ENCODE results near the gene GEMIN8. TPM values are rescaled to one million over a fixed set of nuclear protein-coding genes. Genes with fewer than 3 reads are reported as not detected.

GEMIN8 gene
- total and polyA plus RNA-seq, 9 donors, result 10.7 to 18.7 (median 16.0) TPM

GRCh38 chrX:14022019-14022418 lies 7.7 kb downstream of the GEMIN8 start:
- no peak overlapping the region for H3K4me3 ChIP-seq (ENCODE audit: low read length)
- peaks cover 11% of the 10 kb centered on the region for H3K27me3 ChIP-seq (ENCODE audit: control insufficient read depth, insufficient read depth, low read length)

GRCh38 chrX:14017399-14017798 lies 12.3 kb downstream of the GEMIN8 start:
- no peak overlapping the region for H3K4me3 ChIP-seq (ENCODE audit: low read length)
- H3K9me3 ChIP-seq (replicated peaks; ENCODE audit: control insufficient read depth, low read depth, low read length), result peaks cover 7% of the 10 kb centered on the region
- no peak for DNase-seq
- 44% methylated on average over 2 of the region's 3 CpGs for WGBS (ENCODE audit: insufficient coverage)
- peaks cover 16% of the 10 kb centered on the region for H3K27me3 ChIP-seq (ENCODE audit: control insufficient read depth, insufficient read depth, low read length)
- H3K4me1 ChIP-seq (ENCODE audit: control insufficient read depth, insufficient read depth, low read length), result no peaks in the 10 kb centered on the region
- no peak overlapping the region for H3K27ac ChIP-seq (ENCODE audit: low read length)
- H3K36me3 ChIP-seq (ENCODE audit: control insufficient read depth, insufficient read depth, low read length), result peaks cover 9% of the 10 kb centered on the region

More at GRCh38 chrX:14022019-14022418, 7.7 kb downstream of the GEMIN8 start:
- H3K9me3 ChIP-seq (replicated peaks; ENCODE audit: control insufficient read depth, low read depth, low read length), result peaks cover 4% of the 10 kb centered on the region
- DNase-seq, result no peak
- H3K27ac ChIP-seq (ENCODE audit: low read length), result no peak overlapping the region
- peaks cover 9% of the 10 kb centered on the region for H3K36me3 ChIP-seq (ENCODE audit: control insufficient read depth, insufficient read depth, low read length)
- H3K4me1 ChIP-seq (ENCODE audit: control insufficient read depth, insufficient read depth, low read length), result peaks cover under 1% of the 10 kb centered on the region

- Histone ChIP-seq H3K36me3 (ENCODE audit: control insufficient read depth, insufficient read depth, low read length) (peaks cover 9% of the 10 kb centered on the region), H3K27ac (ENCODE audit: low read length) (no peak overlapping the region), H3K4me1 (ENCODE audit: control insufficient read depth, insufficient read depth, low read length) (no peaks in the 10 kb centered on the region), H3K27me3 (ENCODE audit: control insufficient read depth, insufficient read depth, low read length) (peaks cover 21% of the 10 kb centered on the region), H3K4me3 (ENCODE audit: low read length) (no peak overlapping the region), H3K9me3 (replicated peaks; ENCODE audit: control insufficient read depth, low read depth, low read length) (peaks cover 3% of the 10 kb centered on the region)
- no peak for DNase-seq
- WGBS (ENCODE audit: insufficient coverage), result 50% methylated on average over 3 of the region's 4 CpGs
These were observed 13.8 kb downstream of the GEMIN8 start for GRCh38 chrX:14015941-14016340.

- Histone ChIP-seq H3K36me3 (ENCODE audit: control insufficient read depth, insufficient read depth, low read length) (peaks cover 3% of the 10 kb centered on the region), H3K27me3 (ENCODE audit: control insufficient read depth, insufficient read depth, low read length) (peaks cover 20% of the 10 kb centered on the region), H3K9me3 (replicated peaks; ENCODE audit: control insufficient read depth, low read depth, low read length) (peaks cover 3% of the 10 kb centered on the region), H3K4me1 (ENCODE audit: control insufficient read depth, insufficient read depth, low read length) (no peaks in the 10 kb centered on the region), H3K27ac (ENCODE audit: low read length) (no peak overlapping the region), H3K4me3 (ENCODE audit: low read length) (no peak overlapping the region)
- DNase-seq, result peak; percentile 16
- WGBS (ENCODE audit: insufficient coverage), result no CpG with 5 or more reads among the region's 2 CpGs
These were observed 14.4 kb downstream of the GEMIN8 start for GRCh38 chrX:14015294-14015693.

- peaks cover 20% of the 10 kb centered on the region for H3K27me3 ChIP-seq (ENCODE audit: control insufficient read depth, insufficient read depth, low read length)
- H3K4me1 ChIP-seq (ENCODE audit: control insufficient read depth, insufficient read depth, low read length), result no peaks in the 10 kb centered on the region
- no peak overlapping the region for H3K27ac ChIP-seq (ENCODE audit: low read length)
- no peak for DNase-seq
- H3K9me3 ChIP-seq (replicated peaks; ENCODE audit: control insufficient read depth, low read depth, low read length), result peaks cover 3% of the 10 kb centered on the region
- no peak overlapping the region for H3K4me3 ChIP-seq (ENCODE audit: low read length)
- no peaks in the 10 kb centered on the region for H3K36me3 ChIP-seq (ENCODE audit: control insufficient read depth, insufficient read depth, low read length)
- WGBS (ENCODE audit: insufficient coverage), result 83% methylated on average over 3 of the region's 4 CpGs
These were observed 15.2 kb downstream of the GEMIN8 start for GRCh38 chrX:14014526-14014925.

GRCh38 chrX:14013054-14013453 lies 16.6 kb downstream of the GEMIN8 start:
- H3K36me3 ChIP-seq (ENCODE audit: control insufficient read depth, insufficient read depth, low read length), result peaks cover 3% of the 10 kb centered on the region
- 100% methylated on average over 1 of the region's 4 CpGs for WGBS (ENCODE audit: insufficient coverage)
- H3K4me3 ChIP-seq (ENCODE audit: low read length), result no peak overlapping the region
- H3K4me1 ChIP-seq (ENCODE audit: control insufficient read depth, insufficient read depth, low read length), result no peaks in the 10 kb centered on the region
- H3K27me3 ChIP-seq (ENCODE audit: control insufficient read depth, insufficient read depth, low read length), result peaks cover 23% of the 10 kb centered on the region
- peaks cover 3% of the 10 kb centered on the region for H3K9me3 ChIP-seq (replicated peaks; ENCODE audit: control insufficient read depth, low read depth, low read length)
- no peak overlapping the region for H3K27ac ChIP-seq (ENCODE audit: low read length)
- peak; percentile 27 for DNase-seq

DNA sequence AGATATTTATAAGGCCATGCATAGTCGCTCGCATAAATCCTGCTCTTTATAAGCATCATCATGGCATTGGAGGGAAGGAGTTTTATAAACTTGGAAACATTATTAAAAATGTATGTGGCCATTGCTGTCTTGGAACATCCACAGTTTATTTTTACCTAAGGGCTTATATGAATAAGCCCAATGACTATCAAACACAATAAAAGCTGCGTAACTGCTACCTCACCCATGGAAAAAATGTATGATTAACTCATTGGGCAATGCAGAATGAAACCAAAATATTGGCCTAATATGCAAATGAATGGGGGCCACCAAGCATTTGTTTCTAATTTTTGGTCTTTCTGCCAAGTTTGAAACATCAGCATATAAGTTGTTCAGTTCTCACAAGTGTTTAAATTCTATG lies 19.1 kb downstream of the GEMIN8 start:
- Histone ChIP-seq H3K4me3 (ENCODE audit: low read length) (no peak overlapping the region), H3K9me3 (replicated peaks; ENCODE audit: control insufficient read depth, low read depth, low read length) (peaks cover 3% of the 10 kb centered on the region), H3K27me3 (ENCODE audit: control insufficient read depth, insufficient read depth, low read length) (peaks cover 21% of the 10 kb centered on the region), H3K4me1 (ENCODE audit: control insufficient read depth, insufficient read depth, low read length) (no peaks in the 10 kb centered on the region), H3K27ac (ENCODE audit: low read length) (no peak overlapping the region), H3K36me3 (ENCODE audit: control insufficient read depth, insufficient read depth, low read length) (peaks cover 11% of the 10 kb centered on the region)
- DNase-seq, result no peak
- WGBS (ENCODE audit: insufficient coverage), result no CpG with 5 or more reads among the region's 3 CpGs

DNA sequence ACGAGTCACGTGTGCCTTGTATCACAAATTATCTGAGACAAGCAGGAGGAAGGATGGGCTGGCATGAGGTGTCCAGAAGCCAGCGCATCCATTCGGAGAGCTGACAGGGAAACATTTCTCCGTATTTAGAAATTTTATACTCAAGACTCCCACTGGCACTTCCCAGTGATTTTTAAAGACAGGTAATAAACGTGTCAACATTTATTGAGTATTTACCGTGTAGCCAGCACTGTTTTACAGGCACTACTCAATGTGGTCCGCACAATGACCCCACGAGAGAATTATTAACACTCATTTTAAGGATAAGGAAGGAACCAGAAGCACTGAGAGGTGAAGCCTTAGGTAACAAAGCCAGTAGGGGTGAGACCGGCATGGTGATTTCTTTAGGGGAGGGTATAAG lies 23.2 kb downstream of the GEMIN8 start:
- no peak overlapping the region for H3K27ac ChIP-seq (ENCODE audit: low read length)
- no peak overlapping the region for H3K4me3 ChIP-seq (ENCODE audit: low read length)
- DNase-seq, result no peak
- no peaks in the 10 kb centered on the region for H3K4me1 ChIP-seq (ENCODE audit: control insufficient read depth, insufficient read depth, low read length)
- 70% methylated on average over 2 of the region's 10 CpGs for WGBS (ENCODE audit: insufficient coverage)
- H3K9me3 ChIP-seq (replicated peaks; ENCODE audit: control insufficient read depth, low read depth, low read length), result no peaks in the 10 kb centered on the region
- peaks cover 14% of the 10 kb centered on the region for H3K36me3 ChIP-seq (ENCODE audit: control insufficient read depth, insufficient read depth, low read length)
- H3K27me3 ChIP-seq (ENCODE audit: control insufficient read depth, insufficient read depth, low read length), result peaks cover 25% of the 10 kb centered on the region

- no CpG with 5 or more reads among the region's 2 CpGs for WGBS (ENCODE audit: insufficient coverage)
- no peaks in the 10 kb centered on the region for H3K4me1 ChIP-seq (ENCODE audit: control insufficient read depth, insufficient read depth, low read length)
- no peak overlapping the region for H3K4me3 ChIP-seq (ENCODE audit: low read length)
- H3K27ac ChIP-seq (ENCODE audit: low read length), result no peak overlapping the region
- H3K9me3 ChIP-seq (replicated peaks; ENCODE audit: control insufficient read depth, low read depth, low read length), result no peaks in the 10 kb centered on the region
- H3K27me3 ChIP-seq (ENCODE audit: control insufficient read depth, insufficient read depth, low read length), result peaks cover 20% of the 10 kb centered on the region
- peaks cover 14% of the 10 kb centered on the region for H3K36me3 ChIP-seq (ENCODE audit: control insufficient read depth, insufficient read depth, low read length)
- DNase-seq, result no peak
These were observed 25.7 kb downstream of the GEMIN8 start for GRCh38 chrX:14003876-14004425.

DNA sequence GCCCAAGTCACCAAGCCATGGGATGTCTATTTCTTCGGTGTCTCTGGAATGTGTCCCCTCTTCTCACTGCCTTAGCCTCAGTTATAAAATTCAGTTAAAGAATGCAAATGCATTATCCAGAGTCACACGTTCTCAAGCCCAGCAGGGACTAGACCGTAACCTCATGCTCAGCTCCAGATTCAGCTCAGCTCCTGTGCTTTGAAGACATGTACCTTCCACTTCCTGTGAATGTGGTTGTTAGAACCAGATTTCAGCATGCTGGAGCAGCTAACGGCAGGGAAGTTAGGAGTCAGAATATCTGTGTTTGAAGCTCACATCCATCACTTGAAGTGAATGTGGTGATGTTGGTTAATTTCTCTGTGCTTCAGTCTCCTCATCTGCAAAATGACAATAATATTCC lies 26.7 kb downstream of the GEMIN8 start:
- Histone ChIP-seq H3K27me3 (ENCODE audit: control insufficient read depth, insufficient read depth, low read length) (peaks cover 20% of the 10 kb centered on the region), H3K4me3 (ENCODE audit: low read length) (no peak overlapping the region), H3K36me3 (ENCODE audit: control insufficient read depth, insufficient read depth, low read length) (peaks cover 11% of the 10 kb centered on the region), H3K27ac (ENCODE audit: low read length) (no peak overlapping the region), H3K4me1 (ENCODE audit: control insufficient read depth, insufficient read depth, low read length) (no peaks in the 10 kb centered on the region), H3K9me3 (replicated peaks; ENCODE audit: control insufficient read depth, low read depth, low read length) (no peaks in the 10 kb centered on the region)
- WGBS (ENCODE audit: insufficient coverage), result 53% methylated on average over 3 of the region's 4 CpGs
- no peak for DNase-seq

DNA sequence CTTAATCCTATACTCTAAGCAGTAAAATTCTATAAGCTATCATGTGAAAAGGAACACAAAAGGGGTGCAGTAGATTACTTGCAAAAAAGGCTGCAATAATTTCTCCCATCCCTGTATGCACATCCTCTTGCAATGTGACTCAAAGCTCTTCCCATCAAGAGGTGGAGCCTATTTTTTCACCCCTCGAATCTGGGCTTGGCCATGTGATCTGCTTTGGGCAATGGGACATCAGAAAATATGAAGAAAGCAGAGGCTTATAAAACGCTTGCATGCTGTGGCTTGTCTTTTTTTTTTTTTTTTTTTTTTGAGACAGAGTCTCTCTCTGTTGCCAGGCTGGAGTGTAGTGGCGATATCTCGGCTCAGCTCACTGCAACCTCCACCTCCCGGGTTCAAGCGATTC lies 33.0 kb downstream of the GEMIN8 start:
- peaks cover 28% of the 10 kb centered on the region for H3K27me3 ChIP-seq (ENCODE audit: control insufficient read depth, insufficient read depth, low read length)
- WGBS (ENCODE audit: insufficient coverage), result 92% methylated on average over 2 of the region's 6 CpGs
- no peaks in the 10 kb centered on the region for H3K36me3 ChIP-seq (ENCODE audit: control insufficient read depth, insufficient read depth, low read length)

More for the DNA sequence above, 33.0 kb downstream of the GEMIN8 start:
- H3K9me3 ChIP-seq (replicated peaks; ENCODE audit: control insufficient read depth, low read depth, low read length), result no peaks in the 10 kb centered on the region
- no peaks in the 10 kb centered on the region for H3K4me1 ChIP-seq (ENCODE audit: control insufficient read depth, insufficient read depth, low read length)
- no peak overlapping the region for H3K27ac ChIP-seq (ENCODE audit: low read length)
- no peak for DNase-seq
- H3K4me3 ChIP-seq (ENCODE audit: low read length), result no peak overlapping the region
